ENCODE data around the gene CSNK1D.

CSNK1D gene

GRCh38 chr17:82292251-82293154 lies 19.0 kb upstream of the CSNK1D start:
- peaks cover 16% of the 10 kb centered on the region for H3K27me3 ChIP-seq (ENCODE audit: control insufficient read depth, insufficient read depth, low read length)
- H3K9ac ChIP-seq (ENCODE audit: low read length): peak overlapping the region; percentile 81
- H3K4me1 ChIP-seq (ENCODE audit: control insufficient read depth, insufficient read depth, low read length): peaks cover 9% of the 10 kb centered on the region; the same call in 1 of the 2 replicates
- peak overlapping the region; percentile 80 for H3K4me3 ChIP-seq (ENCODE audit: low read depth, low read length)
- no peaks in the 10 kb centered on the region for H3K36me3 ChIP-seq (ENCODE audit: control insufficient read depth, insufficient read depth, low read length)
- peaks cover 1% of the 10 kb centered on the region; the same call in 1 of the 2 replicates for H3K9me3 ChIP-seq (ENCODE audit: control insufficient read depth, insufficient read depth, low read depth, low read length)
- H3K27ac ChIP-seq (ENCODE audit: low read depth, low read length): peak overlapping the region; percentile 78

GRCh38 chr17:82291582-82292250 lies 18.2 kb upstream of the CSNK1D start:
- Histone ChIP-seq H3K36me3 (ENCODE audit: control insufficient read depth, insufficient read depth, low read length) (no peaks in the 10 kb centered on the region), H3K9ac (ENCODE audit: low read length) (peak overlapping the region; percentile 81), H3K9me3 (ENCODE audit: control insufficient read depth, insufficient read depth, low read depth, low read length) (peaks cover 4% of the 10 kb centered on the region; the same call in 1 of the 2 replicates), H3K4me1 (ENCODE audit: control insufficient read depth, insufficient read depth, low read length) (peaks cover 5% of the 10 kb centered on the region; the same call in 1 of the 2 replicates), H3K27ac (ENCODE audit: low read depth, low read length) (no peak overlapping the region; the same call in 1 of the 2 replicates), H3K27me3 (ENCODE audit: control insufficient read depth, insufficient read depth, low read length) (peaks cover 9% of the 10 kb centered on the region), H3K4me3 (ENCODE audit: low read depth, low read length) (peak overlapping the region; percentile 80)

DNA sequence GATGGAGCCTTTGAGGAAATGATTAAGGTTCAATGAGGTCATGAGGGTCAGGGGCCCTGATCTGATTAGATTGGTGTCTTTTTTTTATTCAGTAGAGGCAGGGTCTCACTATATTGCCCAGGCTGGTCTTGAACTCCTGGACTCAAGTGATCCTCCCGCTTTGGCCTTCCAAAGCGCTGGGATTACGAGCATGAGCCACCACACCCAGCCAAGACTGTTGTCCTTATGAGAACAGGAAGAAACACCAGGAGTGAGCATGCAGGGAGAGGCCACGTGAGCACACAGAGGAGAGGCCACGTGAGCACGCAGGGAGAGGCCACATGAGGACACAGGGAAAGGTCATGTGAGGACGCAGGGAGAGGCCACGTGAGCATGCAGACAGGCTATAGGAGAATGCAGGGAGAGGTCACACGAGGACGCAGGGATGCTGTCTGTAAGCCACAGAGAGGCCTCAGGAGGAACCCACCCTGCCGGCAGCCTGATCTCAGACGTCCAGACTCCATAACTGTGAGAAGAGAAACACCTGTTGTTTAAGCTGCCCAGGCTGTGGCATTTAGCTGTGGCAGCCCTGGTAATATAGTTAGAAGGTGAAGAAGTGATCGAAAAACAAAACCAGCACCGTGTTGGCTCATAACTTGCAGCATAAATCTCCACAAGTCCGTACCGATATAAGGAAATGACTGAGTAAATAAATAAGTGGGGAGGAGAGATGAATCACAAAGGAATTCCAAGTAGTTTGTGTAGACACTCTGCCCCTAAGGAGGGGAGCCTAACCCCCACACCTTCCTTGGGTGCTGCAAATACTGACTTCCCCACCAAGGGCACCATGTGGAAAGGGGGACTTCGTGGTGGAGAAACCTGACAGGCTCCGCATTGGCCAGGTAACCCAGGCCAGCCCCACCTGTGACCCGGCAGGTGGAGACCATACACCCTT lies 14.6 kb upstream of the CSNK1D start:
- Histone ChIP-seq H3K9ac (ENCODE audit: low read length) (no peak overlapping the region), H3K4me3 (ENCODE audit: low read depth, low read length) (no peak overlapping the region), H3K27ac (ENCODE audit: low read depth, low read length) (no peak overlapping the region)

GRCh38 chr17:82287013-82287867 lies 13.7 kb upstream of the CSNK1D start:
- no peak overlapping the region for H3K27ac ChIP-seq (ENCODE audit: low read depth, low read length)
- no peak overlapping the region for H3K9ac ChIP-seq (ENCODE audit: low read length)
- H3K4me3 ChIP-seq (ENCODE audit: low read depth, low read length): no peak overlapping the region
- peaks cover 4% of the 10 kb centered on the region; the same call in 1 of the 2 replicates for H3K9me3 ChIP-seq (ENCODE audit: control insufficient read depth, insufficient read depth, low read depth, low read length)
- no peaks in the 10 kb centered on the region for H3K36me3 ChIP-seq (ENCODE audit: control insufficient read depth, insufficient read depth, low read length)
- no peaks in the 10 kb centered on the region; the same call in 1 of the 2 replicates for H3K27me3 ChIP-seq (ENCODE audit: control insufficient read depth, insufficient read depth, low read length)
- peaks cover 5% of the 10 kb centered on the region; the same call in 1 of the 2 replicates for H3K4me1 ChIP-seq (ENCODE audit: control insufficient read depth, insufficient read depth, low read length)

More for the DNA sequence above, 14.6 kb upstream of the CSNK1D start:
- no peaks in the 10 kb centered on the region; the same call in 1 of the 2 replicates for H3K27me3 ChIP-seq (ENCODE audit: control insufficient read depth, insufficient read depth, low read length)
- no peaks in the 10 kb centered on the region for H3K36me3 ChIP-seq (ENCODE audit: control insufficient read depth, insufficient read depth, low read length)
- peaks cover 4% of the 10 kb centered on the region; the same call in 1 of the 2 replicates for H3K9me3 ChIP-seq (ENCODE audit: control insufficient read depth, insufficient read depth, low read depth, low read length)
- peaks cover 5% of the 10 kb centered on the region; the same call in 1 of the 2 replicates for H3K4me1 ChIP-seq (ENCODE audit: control insufficient read depth, insufficient read depth, low read length)

DNA sequence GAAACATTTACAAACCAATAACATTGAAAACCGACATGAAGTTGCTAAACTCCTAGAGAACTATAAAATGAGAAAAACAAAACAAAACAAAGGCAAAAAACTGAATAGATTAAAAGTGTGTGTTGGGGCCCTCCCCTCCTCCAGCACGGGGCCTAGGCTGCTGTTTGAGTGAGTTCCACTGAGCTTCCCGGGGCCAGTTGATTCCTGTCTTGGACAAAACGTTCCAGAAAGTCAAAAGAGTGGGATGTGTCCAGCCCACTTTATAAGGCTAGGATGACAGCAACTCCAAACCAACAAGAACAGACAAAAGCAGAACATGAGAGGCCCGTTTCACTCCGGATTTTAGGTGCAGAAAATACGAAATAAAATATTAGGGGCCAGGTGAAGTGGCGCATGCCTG lies 11.6 kb upstream of the CSNK1D start:
- Histone ChIP-seq H3K36me3 (ENCODE audit: control insufficient read depth, insufficient read depth, low read length) (no peaks in the 10 kb centered on the region), H3K4me3 (ENCODE audit: low read depth, low read length) (no peak overlapping the region), H3K9ac (ENCODE audit: low read length) (no peak overlapping the region), H3K27me3 (ENCODE audit: control insufficient read depth, insufficient read depth, low read length) (no peaks in the 10 kb centered on the region; the same call in 1 of the 2 replicates), H3K4me1 (ENCODE audit: control insufficient read depth, insufficient read depth, low read length) (no peaks in the 10 kb centered on the region), H3K27ac (ENCODE audit: low read depth, low read length) (no peak overlapping the region), H3K9me3 (ENCODE audit: control insufficient read depth, insufficient read depth, low read depth, low read length) (peaks cover 4% of the 10 kb centered on the region; the same call in 1 of the 2 replicates)

DNA sequence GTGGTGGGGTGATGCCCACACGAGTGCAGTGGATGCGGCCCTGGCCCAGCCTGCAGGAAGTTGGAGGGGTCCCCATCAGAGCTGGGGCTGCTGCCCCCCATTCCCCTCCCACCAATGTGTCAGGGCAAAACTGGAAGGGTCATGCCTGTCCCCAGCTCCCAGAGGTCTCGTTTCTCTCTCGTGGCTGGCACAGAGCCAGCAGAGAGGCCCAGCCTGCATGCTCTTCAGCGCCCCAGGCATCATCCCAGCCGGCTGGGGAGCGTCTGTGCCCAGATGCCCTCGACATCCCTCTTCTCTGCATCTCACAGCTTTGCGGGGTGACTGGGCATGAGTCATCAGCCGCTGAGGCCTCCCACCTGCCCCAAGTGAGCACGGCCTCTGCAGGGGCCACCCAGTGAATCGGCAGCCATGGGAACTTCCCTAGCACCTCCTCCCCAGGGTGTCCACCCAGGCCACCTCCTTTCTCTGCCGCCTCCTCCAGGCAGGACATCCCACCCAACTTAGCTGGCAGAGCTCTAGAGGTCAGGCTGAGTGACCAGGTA lies 9.8 kb upstream of the CSNK1D start:
- Histone ChIP-seq H3K36me3 (ENCODE audit: control insufficient read depth, insufficient read depth, low read length) (no peaks in the 10 kb centered on the region), H3K4me3 (ENCODE audit: low read depth, low read length) (no peak overlapping the region), H3K27ac (ENCODE audit: low read depth, low read length) (no peak overlapping the region), H3K27me3 (ENCODE audit: control insufficient read depth, insufficient read depth, low read length) (no peaks in the 10 kb centered on the region), H3K4me1 (ENCODE audit: control insufficient read depth, insufficient read depth, low read length) (peaks cover 5% of the 10 kb centered on the region; the same call in 1 of the 2 replicates), H3K9ac (ENCODE audit: low read length) (no peak overlapping the region), H3K9me3 (ENCODE audit: control insufficient read depth, insufficient read depth, low read depth, low read length) (peaks cover 4% of the 10 kb centered on the region; the same call in 1 of the 2 replicates)

- H3K27ac ChIP-seq (ENCODE audit: low read depth, low read length): no peak overlapping the region
These were observed 9.0 kb upstream of the CSNK1D start for GRCh38 chr17:82282239-82283207.

DNA sequence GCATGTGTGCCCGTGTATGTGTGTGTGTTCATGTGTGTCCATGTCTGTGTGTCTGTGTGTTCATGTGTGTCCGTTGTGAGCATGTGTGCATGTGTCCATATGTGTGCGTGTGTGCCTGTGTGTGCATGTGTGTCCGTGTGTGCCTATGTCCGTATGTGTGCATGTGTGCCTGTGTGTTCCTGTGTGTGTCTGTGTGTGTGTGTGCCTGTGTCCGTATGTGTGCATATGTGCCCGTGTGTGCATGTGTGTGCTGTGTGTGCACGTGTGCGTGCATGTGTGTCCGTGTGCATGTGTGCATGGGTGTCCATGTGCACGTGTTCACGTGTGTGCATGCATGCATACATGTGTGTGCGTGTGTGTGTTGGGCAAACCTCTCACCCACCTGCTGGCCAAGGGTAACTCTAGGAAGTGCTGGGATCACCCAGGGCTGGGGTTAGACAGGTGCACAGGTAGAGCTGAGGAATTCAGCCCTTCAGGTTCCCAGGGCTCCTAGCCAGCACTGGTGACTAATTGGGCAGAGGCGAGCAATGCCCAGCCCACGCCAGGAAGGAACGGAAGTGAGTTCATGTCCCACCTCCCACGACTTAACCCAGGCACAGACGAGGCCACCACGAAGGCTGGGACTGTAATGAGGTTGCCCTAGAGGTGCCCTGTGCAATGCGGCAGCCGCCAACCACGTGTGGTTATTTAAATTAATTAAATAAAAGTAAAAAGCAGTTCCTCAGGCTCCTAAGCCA lies 8.2 kb upstream of the CSNK1D start:
- Histone ChIP-seq H3K27me3 (ENCODE audit: control insufficient read depth, insufficient read depth, low read length) (no peaks in the 10 kb centered on the region), H3K36me3 (ENCODE audit: control insufficient read depth, insufficient read depth, low read length) (no peaks in the 10 kb centered on the region), H3K27ac (ENCODE audit: low read depth, low read length) (no peak overlapping the region), H3K4me1 (ENCODE audit: control insufficient read depth, insufficient read depth, low read length) (peaks cover 17% of the 10 kb centered on the region), H3K9me3 (ENCODE audit: control insufficient read depth, insufficient read depth, low read depth, low read length) (no peaks in the 10 kb centered on the region), H3K9ac (ENCODE audit: low read length) (no peak overlapping the region), H3K4me3 (ENCODE audit: low read depth, low read length) (no peak overlapping the region)

More at GRCh38 chr17:82282239-82283207, 9.0 kb upstream of the CSNK1D start:
- no peak overlapping the region for H3K9ac ChIP-seq (ENCODE audit: low read length)
- no peaks in the 10 kb centered on the region for H3K36me3 ChIP-seq (ENCODE audit: control insufficient read depth, insufficient read depth, low read length)
- peaks cover 3% of the 10 kb centered on the region; the same call in 1 of the 2 replicates for H3K9me3 ChIP-seq (ENCODE audit: control insufficient read depth, insufficient read depth, low read depth, low read length)
- H3K4me1 ChIP-seq (ENCODE audit: control insufficient read depth, insufficient read depth, low read length): peaks cover 9% of the 10 kb centered on the region
- no peak overlapping the region for H3K4me3 ChIP-seq (ENCODE audit: low read depth, low read length)
- H3K27me3 ChIP-seq (ENCODE audit: control insufficient read depth, insufficient read depth, low read length): no peaks in the 10 kb centered on the region
